Measurements from ENCODE around the gene NFIA.
A peak's percentile ranks its signal among the peaks of the same experiment; 100 is the strongest.

NFIA gene

GRCh38 chr1:61285371-61285885 lies 203.1 kb downstream of the NFIA start:
- no peaks in the 10 kb centered on the region for H3K9me3 ChIP-seq (ENCODE audit: control insufficient read depth, insufficient read depth, low read length)
- WGBS (ENCODE audit: insufficient coverage, insufficient read length), result no CpG with 5 or more reads among the region's 3 CpGs
- no peaks in the 10 kb centered on the region for H3K36me3 ChIP-seq (ENCODE audit: control insufficient read depth, insufficient read depth, low read length)
- H3K27ac ChIP-seq (ENCODE audit: low read length), result no peak overlapping the region
- H3K4me3 ChIP-seq (ENCODE audit: low read length), result no peak overlapping the region
- no peaks in the 10 kb centered on the region for H3K27me3 ChIP-seq (ENCODE audit: control insufficient read depth, insufficient read depth, low read length)
- DNase-seq (ENCODE audit: low read depth, low spot score), result no peak
- H3K4me1 ChIP-seq (ENCODE audit: control insufficient read depth, insufficient read depth, low read length), result no peaks in the 10 kb centered on the region; the same call in 1 of the 2 replicates

GRCh38 chr1:61287014-61287413 lies 204.7 kb downstream of the NFIA start:
- no peak for DNase-seq (ENCODE audit: low read depth, low spot score)
- Histone ChIP-seq H3K4me1 (ENCODE audit: control insufficient read depth, insufficient read depth, low read length) (no peaks in the 10 kb centered on the region; the same call in 1 of the 2 replicates), H3K27ac (ENCODE audit: low read length) (no peak overlapping the region), H3K9me3 (ENCODE audit: control insufficient read depth, insufficient read depth, low read length) (no peaks in the 10 kb centered on the region), H3K4me3 (ENCODE audit: low read length) (no peak overlapping the region), H3K27me3 (ENCODE audit: control insufficient read depth, insufficient read depth, low read length) (no peaks in the 10 kb centered on the region), H3K36me3 (ENCODE audit: control insufficient read depth, insufficient read depth, low read length) (no peaks in the 10 kb centered on the region)
- WGBS (ENCODE audit: insufficient coverage, insufficient read length), result no CpG with 5 or more reads among the region's 2 CpGs

GRCh38 chr1:61287734-61288133 lies 205.4 kb downstream of the NFIA start:
- no peaks in the 10 kb centered on the region for H3K27me3 ChIP-seq (ENCODE audit: control insufficient read depth, insufficient read depth, low read length)
- no peaks in the 10 kb centered on the region for H3K36me3 ChIP-seq (ENCODE audit: control insufficient read depth, insufficient read depth, low read length)
- no peak overlapping the region for H3K4me3 ChIP-seq (ENCODE audit: low read length)
- H3K9me3 ChIP-seq (ENCODE audit: control insufficient read depth, insufficient read depth, low read length), result no peaks in the 10 kb centered on the region
- DNase-seq (ENCODE audit: low read depth, low spot score), result no peak
- no peak overlapping the region for H3K27ac ChIP-seq (ENCODE audit: low read length)
- no peaks in the 10 kb centered on the region; the same call in 1 of the 2 replicates for H3K4me1 ChIP-seq (ENCODE audit: control insufficient read depth, insufficient read depth, low read length)
- no CpG with 5 or more reads among the region's 2 CpGs for WGBS (ENCODE audit: insufficient coverage, insufficient read length)

- H3K27me3 ChIP-seq (ENCODE audit: control insufficient read depth, insufficient read depth, low read length), result no peaks in the 10 kb centered on the region
- no CpG with 5 or more reads among the region's 4 CpGs for WGBS (ENCODE audit: insufficient coverage, insufficient read length)
- H3K4me1 ChIP-seq (ENCODE audit: control insufficient read depth, insufficient read depth, low read length), result no peaks in the 10 kb centered on the region; the same call in 1 of the 2 replicates
These were observed 207.1 kb downstream of the NFIA start for GRCh38 chr1:61289232-61290098.

GRCh38 chr1:61290525-61290924 lies 208.2 kb downstream of the NFIA start:
- Histone ChIP-seq H3K36me3 (ENCODE audit: control insufficient read depth, insufficient read depth, low read length) (no peaks in the 10 kb centered on the region), H3K4me3 (ENCODE audit: low read length) (no peak overlapping the region), H3K4me1 (ENCODE audit: control insufficient read depth, insufficient read depth, low read length) (peaks cover 6% of the 10 kb centered on the region; the same call in 1 of the 2 replicates), H3K27me3 (ENCODE audit: control insufficient read depth, insufficient read depth, low read length) (no peaks in the 10 kb centered on the region), H3K27ac (ENCODE audit: low read length) (no peak overlapping the region), H3K9me3 (ENCODE audit: control insufficient read depth, insufficient read depth, low read length) (no peaks in the 10 kb centered on the region)
- WGBS (ENCODE audit: insufficient coverage, insufficient read length), result no CpG with 5 or more reads among the region's 3 CpGs
- DNase-seq (ENCODE audit: low read depth, low spot score), result no peak

More at GRCh38 chr1:61289232-61290098, 207.1 kb downstream of the NFIA start:
- no peak for DNase-seq (ENCODE audit: low read depth, low spot score)
- Histone ChIP-seq H3K36me3 (ENCODE audit: control insufficient read depth, insufficient read depth, low read length) (no peaks in the 10 kb centered on the region), H3K4me3 (ENCODE audit: low read length) (no peak overlapping the region), H3K9me3 (ENCODE audit: control insufficient read depth, insufficient read depth, low read length) (no peaks in the 10 kb centered on the region), H3K27ac (ENCODE audit: low read length) (no peak overlapping the region)

GRCh38 chr1:61293197-61293596 lies 210.8 kb downstream of the NFIA start:
- no peak for DNase-seq (ENCODE audit: low read depth, low spot score)
- Histone ChIP-seq H3K27ac (ENCODE audit: low read length) (no peak overlapping the region), H3K4me1 (ENCODE audit: control insufficient read depth, insufficient read depth, low read length) (peaks cover 7% of the 10 kb centered on the region; the same call in 1 of the 2 replicates), H3K4me3 (ENCODE audit: low read length) (no peak overlapping the region), H3K9me3 (ENCODE audit: control insufficient read depth, insufficient read depth, low read length) (no peaks in the 10 kb centered on the region), H3K27me3 (ENCODE audit: control insufficient read depth, insufficient read depth, low read length) (no peaks in the 10 kb centered on the region), H3K36me3 (ENCODE audit: control insufficient read depth, insufficient read depth, low read length) (no peaks in the 10 kb centered on the region)
- no CpG with 5 or more reads among the region's 2 CpGs for WGBS (ENCODE audit: insufficient coverage, insufficient read length)

GRCh38 chr1:61293986-61294504 lies 211.7 kb downstream of the NFIA start:
- Histone ChIP-seq H3K36me3 (ENCODE audit: control insufficient read depth, insufficient read depth, low read length) (no peaks in the 10 kb centered on the region), H3K9me3 (ENCODE audit: control insufficient read depth, insufficient read depth, low read length) (no peaks in the 10 kb centered on the region), H3K27me3 (ENCODE audit: control insufficient read depth, insufficient read depth, low read length) (no peaks in the 10 kb centered on the region), H3K4me3 (ENCODE audit: low read length) (no peak overlapping the region), H3K4me1 (ENCODE audit: control insufficient read depth, insufficient read depth, low read length) (peaks cover 7% of the 10 kb centered on the region; the same call in 1 of the 2 replicates), H3K27ac (ENCODE audit: low read length) (no peak overlapping the region)
- no CpG with 5 or more reads among the region's 2 CpGs for WGBS (ENCODE audit: insufficient coverage, insufficient read length)
- no peak for DNase-seq (ENCODE audit: low read depth, low spot score)

- H3K27ac ChIP-seq (ENCODE audit: low read length), result no peak overlapping the region
- no CpG with 5 or more reads among the region's 5 CpGs for WGBS (ENCODE audit: insufficient coverage, insufficient read length)
- H3K4me3 ChIP-seq (ENCODE audit: low read length), result no peak overlapping the region
- H3K9me3 ChIP-seq (ENCODE audit: control insufficient read depth, insufficient read depth, low read length), result no peaks in the 10 kb centered on the region
- no peak for DNase-seq (ENCODE audit: low read depth, low spot score)
- H3K4me1 ChIP-seq (ENCODE audit: control insufficient read depth, insufficient read depth, low read length), result peaks cover 7% of the 10 kb centered on the region; the same call in 1 of the 2 replicates
- H3K36me3 ChIP-seq (ENCODE audit: control insufficient read depth, insufficient read depth, low read length), result no peaks in the 10 kb centered on the region
- H3K27me3 ChIP-seq (ENCODE audit: control insufficient read depth, insufficient read depth, low read length), result no peaks in the 10 kb centered on the region
These were observed 212.6 kb downstream of the NFIA start for GRCh38 chr1:61294930-61295329.

- Histone ChIP-seq H3K36me3 (ENCODE audit: control insufficient read depth, insufficient read depth, low read length) (no peaks in the 10 kb centered on the region), H3K27me3 (ENCODE audit: control insufficient read depth, insufficient read depth, low read length) (no peaks in the 10 kb centered on the region), H3K27ac (ENCODE audit: low read length) (peak overlapping the region; percentile 37), H3K4me3 (ENCODE audit: low read length) (no peak overlapping the region), H3K4me1 (ENCODE audit: control insufficient read depth, insufficient read depth, low read length) (peaks cover 7% of the 10 kb centered on the region; the same call in 1 of the 2 replicates), H3K9me3 (ENCODE audit: control insufficient read depth, insufficient read depth, low read length) (no peaks in the 10 kb centered on the region)
- no CpG with 5 or more reads among the region's 2 CpGs for WGBS (ENCODE audit: insufficient coverage, insufficient read length)
- DNase-seq (ENCODE audit: low read depth, low spot score), result no peak
These were observed 213.6 kb downstream of the NFIA start for GRCh38 chr1:61295818-61296537.

GRCh38 chr1:61297887-61298286 lies 215.5 kb downstream of the NFIA start:
- Histone ChIP-seq H3K4me1 (ENCODE audit: control insufficient read depth, insufficient read depth, low read length) (peaks cover 8% of the 10 kb centered on the region; the same call in 1 of the 2 replicates), H3K27ac (ENCODE audit: low read length) (no peak overlapping the region), H3K4me3 (ENCODE audit: low read length) (no peak overlapping the region), H3K36me3 (ENCODE audit: control insufficient read depth, insufficient read depth, low read length) (no peaks in the 10 kb centered on the region), H3K9me3 (ENCODE audit: control insufficient read depth, insufficient read depth, low read length) (no peaks in the 10 kb centered on the region), H3K27me3 (ENCODE audit: control insufficient read depth, insufficient read depth, low read length) (no peaks in the 10 kb centered on the region)
- WGBS (ENCODE audit: insufficient coverage, insufficient read length), result no CpG with 5 or more reads among the region's 7 CpGs
- no peak for DNase-seq (ENCODE audit: low read depth, low spot score)
